Measurements from ENCODE around the gene ZNF423. TPM values are rescaled to one million over a fixed set of nuclear protein-coding genes. Genes with fewer than 3 reads are reported as not detected.

ZNF423 gene
- total RNA-seq, 6 experiments from 2014 or later: not detected

DNA sequence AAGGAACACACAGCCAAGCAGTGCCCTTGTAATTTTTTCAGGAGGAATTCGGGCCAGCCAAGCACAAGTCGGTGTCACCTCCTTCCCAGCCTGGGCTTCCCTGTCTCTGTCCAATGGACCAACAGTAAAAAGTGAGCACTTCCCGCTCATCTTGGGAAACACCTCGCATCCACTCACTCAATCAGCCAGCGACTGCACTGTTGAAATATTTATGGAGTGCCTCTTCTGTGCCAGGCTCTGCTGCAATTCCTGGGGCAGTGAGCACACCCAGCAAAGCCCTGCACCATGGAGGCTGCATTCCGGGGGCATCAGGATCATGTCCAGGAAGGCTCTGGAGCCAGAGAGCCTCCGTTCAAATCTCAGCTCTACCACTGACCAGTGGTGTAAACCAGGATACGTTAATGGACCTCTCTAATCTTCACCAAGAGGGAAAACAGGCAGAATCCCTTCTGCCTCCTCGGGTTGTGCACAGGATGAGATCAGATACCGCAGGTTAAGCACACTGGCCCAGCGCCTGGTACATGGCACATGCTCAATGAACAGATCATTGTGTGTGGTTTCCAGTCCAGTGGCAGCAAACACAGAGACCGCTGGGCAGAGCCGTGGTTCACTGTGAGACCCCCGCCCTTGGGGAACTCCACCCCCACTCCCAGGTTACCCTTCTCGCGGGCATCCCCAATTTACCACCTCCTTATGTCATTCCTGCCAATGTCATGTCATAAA is 194.3 kb downstream of the ZNF423 start:
- TF ChIP-seq, protein P1, sequence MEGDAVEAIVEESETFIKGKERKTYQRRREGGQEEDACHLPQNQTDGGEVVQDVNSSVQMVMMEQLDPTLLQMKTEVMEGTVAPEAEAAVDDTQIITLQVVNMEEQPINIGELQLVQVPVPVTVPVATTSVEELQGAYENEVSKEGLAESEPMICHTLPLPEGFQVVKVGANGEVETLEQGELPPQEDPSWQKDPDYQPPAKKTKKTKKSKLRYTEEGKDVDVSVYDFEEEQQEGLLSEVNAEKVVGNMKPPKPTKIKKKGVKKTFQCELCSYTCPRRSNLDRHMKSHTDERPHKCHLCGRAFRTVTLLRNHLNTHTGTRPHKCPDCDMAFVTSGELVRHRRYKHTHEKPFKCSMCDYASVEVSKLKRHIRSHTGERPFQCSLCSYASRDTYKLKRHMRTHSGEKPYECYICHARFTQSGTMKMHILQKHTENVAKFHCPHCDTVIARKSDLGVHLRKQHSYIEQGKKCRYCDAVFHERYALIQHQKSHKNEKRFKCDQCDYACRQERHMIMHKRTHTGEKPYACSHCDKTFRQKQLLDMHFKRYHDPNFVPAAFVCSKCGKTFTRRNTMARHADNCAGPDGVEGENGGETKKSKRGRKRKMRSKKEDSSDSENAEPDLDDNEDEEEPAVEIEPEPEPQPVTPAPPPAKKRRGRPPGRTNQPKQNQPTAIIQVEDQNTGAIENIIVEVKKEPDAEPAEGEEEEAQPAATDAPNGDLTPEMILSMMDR (IDR thresholded peaks at IDR 0.05): no peak
- Mint-ChIP-seq H3K27ac (no peak overlapping the region), H3K36me3 (ENCODE audit: low read depth) (no peaks in the 10 kb centered on the region), H3K9me3 (peaks cover 6% of the 10 kb centered on the region; the same call in 1 of the 2 replicates), H3K4me1 (ENCODE audit: low read depth) (no peaks in the 10 kb centered on the region), H3K27me3 (ENCODE audit: insufficient read depth) (peaks cover 21% of the 10 kb centered on the region), H3K4me3 (no peak overlapping the region)
- no peak for DNase-seq

- Mint-ChIP-seq H3K4me1 (ENCODE audit: low read depth) (no peaks in the 10 kb centered on the region), H3K36me3 (ENCODE audit: low read depth) (no peaks in the 10 kb centered on the region), H3K27ac (no peak overlapping the region), H3K27me3 (ENCODE audit: insufficient read depth) (peaks cover 21% of the 10 kb centered on the region), H3K4me3 (no peak overlapping the region), H3K9me3 (peaks cover 6% of the 10 kb centered on the region; the same call in 1 of the 2 replicates)
- TF ChIP-seq, protein P1 (IDR thresholded peaks at IDR 0.05): no peak
- DNase-seq: no peak
These were observed 195.3 kb downstream of the ZNF423 start for GRCh38 chr16:49660626-49661025.

DNA sequence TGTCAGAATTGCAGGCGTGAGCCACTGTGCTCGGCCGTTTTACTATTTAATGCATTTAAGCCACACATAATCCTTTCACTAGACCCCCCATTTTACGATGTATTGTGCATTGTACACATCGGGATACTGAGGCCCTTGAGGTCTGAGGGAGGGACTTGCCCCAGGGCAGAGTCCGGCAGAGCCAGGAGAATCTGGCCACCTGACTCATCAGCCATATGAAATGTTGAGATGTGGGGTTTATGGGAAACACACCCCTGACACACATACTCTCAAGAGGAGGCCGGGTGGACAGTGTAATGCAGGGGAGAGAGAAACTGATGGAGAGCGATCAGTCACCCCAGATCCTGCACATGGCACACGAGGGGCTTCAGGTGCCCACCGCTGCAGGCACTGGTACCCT is 196.6 kb downstream of the ZNF423 start:
- no peak overlapping the region for H3K27ac Mint-ChIP-seq
- no peak for DNase-seq
- H3K27me3 Mint-ChIP-seq (ENCODE audit: insufficient read depth): peaks cover 19% of the 10 kb centered on the region
- TF ChIP-seq, protein P1 (IDR thresholded peaks at IDR 0.05): no peak
- no peak overlapping the region for H3K4me3 Mint-ChIP-seq
- no peaks in the 10 kb centered on the region for H3K4me1 Mint-ChIP-seq (ENCODE audit: low read depth)
- H3K9me3 Mint-ChIP-seq: peaks cover 6% of the 10 kb centered on the region; the same call in 1 of the 2 replicates
- H3K36me3 Mint-ChIP-seq (ENCODE audit: low read depth): no peaks in the 10 kb centered on the region

DNA sequence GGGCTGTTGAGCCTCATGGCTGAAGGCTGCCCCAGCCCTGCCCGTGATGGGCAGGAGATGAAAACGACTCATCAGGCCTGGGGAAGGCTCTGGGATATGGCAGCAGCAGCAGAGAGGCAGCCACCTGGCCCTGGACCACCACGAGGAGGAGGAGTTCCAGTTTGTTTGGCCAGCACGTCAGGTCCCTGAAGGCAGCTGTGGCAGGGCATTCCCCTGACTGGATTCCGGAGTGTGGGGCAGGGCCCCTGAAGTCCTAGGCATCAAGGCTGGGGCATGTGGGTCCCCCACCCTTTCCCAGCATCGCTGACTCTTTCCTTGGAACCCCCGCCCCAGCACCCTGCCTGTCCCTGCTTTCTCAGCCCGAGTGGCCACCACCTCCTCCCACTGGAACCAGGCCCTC is 197.4 kb downstream of the ZNF423 start:
- H3K4me3 Mint-ChIP-seq: no peak overlapping the region
- peaks cover 6% of the 10 kb centered on the region; the same call in 1 of the 2 replicates for H3K9me3 Mint-ChIP-seq
- no peaks in the 10 kb centered on the region for H3K4me1 Mint-ChIP-seq (ENCODE audit: low read depth)
- DNase-seq: no peak
- H3K27me3 Mint-ChIP-seq (ENCODE audit: insufficient read depth): peaks cover 11% of the 10 kb centered on the region
- H3K36me3 Mint-ChIP-seq (ENCODE audit: low read depth): no peaks in the 10 kb centered on the region
- TF ChIP-seq, protein P1 (IDR thresholded peaks at IDR 0.05): no peak
- H3K27ac Mint-ChIP-seq: no peak overlapping the region

- Mint-ChIP-seq H3K4me3 (no peak overlapping the region), H3K4me1 (ENCODE audit: low read depth) (no peaks in the 10 kb centered on the region), H3K9me3 (peaks cover 6% of the 10 kb centered on the region; the same call in 1 of the 2 replicates), H3K27ac (no peak overlapping the region), H3K27me3 (ENCODE audit: insufficient read depth) (peaks cover 9% of the 10 kb centered on the region), H3K36me3 (ENCODE audit: low read depth) (no peaks in the 10 kb centered on the region)
- TF ChIP-seq, protein P1 (IDR thresholded peaks at IDR 0.05): no peak
- no peak for DNase-seq
These were observed 198.0 kb downstream of the ZNF423 start for GRCh38 chr16:49657736-49658465.
